Dendritic cell treated with granulocyte-macrophage colony-stimulating factor and Interleukin-4, amounts not matched to agents 40 ng/mL and 50 ng/mL, for 4 days (primary cell): ENCODE measurements around the gene ASTN2.

Source experiments
- H3K27ac Mint-ChIP-seq: one replicate; pipeline ENCODE4 v1.8.0; 2022; ENCODE audit warnings: mild to moderate bottlenecking, mixed read lengths
- H3K27me3 Mint-ChIP-seq: one replicate; pipeline ENCODE4 v1.8.0; 2022; ENCODE audit warnings: mild to moderate bottlenecking, mixed read lengths
- H3K36me3 Mint-ChIP-seq: one replicate; pipeline ENCODE4 v1.8.0; 2022; ENCODE audit warnings: low read depth, mixed read lengths
- H3K4me1 Mint-ChIP-seq: one replicate; pipeline ENCODE4 v1.8.0; 2022; ENCODE audit warnings: low read depth, mixed read lengths
- H3K4me3 Mint-ChIP-seq: one replicate; pipeline ENCODE4 v1.8.0; 2022; ENCODE audit warnings: mild to moderate bottlenecking, moderate library complexity, mixed read lengths
- H3K9me3 Mint-ChIP-seq: one replicate; pipeline ENCODE4 v1.8.0; 2022; ENCODE audit warnings: mixed read lengths
- intact Hi-C: fragments of 100-400 bp; cut with micrococcal nuclease; formaldehyde crosslinking; loops from one replicate; pipeline ENCODE4 v1.15.0; 2022

ASTN2 gene

GRCh38 chr9:117411547-117411946, 3.3 kb downstream of the ASTN2 start:
- H3K4me3 Mint-ChIP-seq, result no peak overlapping the region
- peaks cover 44% of the 10 kb centered on the region for H3K27me3 Mint-ChIP-seq
- no peak overlapping the region for H3K27ac Mint-ChIP-seq
- H3K9me3 Mint-ChIP-seq, result no peaks in the 10 kb centered on the region
- H3K4me1 Mint-ChIP-seq, result no peaks in the 10 kb centered on the region
- intact Hi-C loops, result loop anchor here (5.0 kb wide), 1 partner anchor 674 kb away; no protein-coding TSS in a partner anchor
- H3K36me3 Mint-ChIP-seq, result no peaks in the 10 kb centered on the region

GRCh38 chr9:117409321-117409720, 5.5 kb downstream of the ASTN2 start:
- H3K36me3 Mint-ChIP-seq, result no peaks in the 10 kb centered on the region
- no peaks in the 10 kb centered on the region for H3K9me3 Mint-ChIP-seq
- intact Hi-C loops, result no loop called here
- H3K4me1 Mint-ChIP-seq, result no peaks in the 10 kb centered on the region
- H3K27ac Mint-ChIP-seq, result no peak overlapping the region
- no peak overlapping the region for H3K4me3 Mint-ChIP-seq
- peaks cover 43% of the 10 kb centered on the region for H3K27me3 Mint-ChIP-seq

- H3K27ac Mint-ChIP-seq, result no peak overlapping the region
- peaks cover 25% of the 10 kb centered on the region for H3K27me3 Mint-ChIP-seq
- no peak overlapping the region for H3K4me3 Mint-ChIP-seq
- no peaks in the 10 kb centered on the region for H3K4me1 Mint-ChIP-seq
- H3K36me3 Mint-ChIP-seq, result no peaks in the 10 kb centered on the region
- H3K9me3 Mint-ChIP-seq, result no peaks in the 10 kb centered on the region
- intact Hi-C loops, result no loop called here
These were observed 7.3 kb downstream of the ASTN2 start for GRCh38 chr9:117407436-117408022.

- H3K27me3 Mint-ChIP-seq, result peaks cover 13% of the 10 kb centered on the region
These were observed 8.7 kb downstream of the ASTN2 start for GRCh38 chr9:117405950-117406705.

GRCh38 chr9:117403848-117404247, 11.0 kb downstream of the ASTN2 start:
- intact Hi-C loops, result no loop called here
- H3K9me3 Mint-ChIP-seq, result no peaks in the 10 kb centered on the region
- H3K4me1 Mint-ChIP-seq, result no peaks in the 10 kb centered on the region
- no peak overlapping the region for H3K4me3 Mint-ChIP-seq
- no peak overlapping the region for H3K27ac Mint-ChIP-seq
- H3K27me3 Mint-ChIP-seq, result peaks cover 5% of the 10 kb centered on the region
- H3K36me3 Mint-ChIP-seq, result no peaks in the 10 kb centered on the region

More at GRCh38 chr9:117405950-117406705, 8.7 kb downstream of the ASTN2 start:
- Mint-ChIP-seq H3K27ac (no peak overlapping the region), H3K4me1 (no peaks in the 10 kb centered on the region), H3K4me3 (no peak overlapping the region), H3K9me3 (no peaks in the 10 kb centered on the region), H3K36me3 (no peaks in the 10 kb centered on the region)
- intact Hi-C loops, result no loop called here

GRCh38 chr9:117403403-117403811, 11.4 kb downstream of the ASTN2 start:
- no peak overlapping the region for H3K27ac Mint-ChIP-seq
- H3K36me3 Mint-ChIP-seq, result no peaks in the 10 kb centered on the region
- no peaks in the 10 kb centered on the region for H3K4me1 Mint-ChIP-seq
- no peaks in the 10 kb centered on the region for H3K9me3 Mint-ChIP-seq
- intact Hi-C loops, result no loop called here
- H3K27me3 Mint-ChIP-seq, result peaks cover 5% of the 10 kb centered on the region
- no peak overlapping the region for H3K4me3 Mint-ChIP-seq

- intact Hi-C loops, result no loop called here
- no peak overlapping the region for H3K4me3 Mint-ChIP-seq
- no peaks in the 10 kb centered on the region for H3K4me1 Mint-ChIP-seq
- no peaks in the 10 kb centered on the region for H3K9me3 Mint-ChIP-seq
- peaks cover 2% of the 10 kb centered on the region for H3K27me3 Mint-ChIP-seq
- no peaks in the 10 kb centered on the region for H3K36me3 Mint-ChIP-seq
- no peak overlapping the region for H3K27ac Mint-ChIP-seq
These were observed 14.7 kb downstream of the ASTN2 start for GRCh38 chr9:117400171-117400570.

GRCh38 chr9:117395151-117395650, 19.7 kb downstream of the ASTN2 start:
- intact Hi-C loops, result no loop called here
- Mint-ChIP-seq H3K4me1 (no peaks in the 10 kb centered on the region), H3K27ac (no peak overlapping the region), H3K27me3 (peaks cover 4% of the 10 kb centered on the region), H3K4me3 (no peak overlapping the region), H3K9me3 (no peaks in the 10 kb centered on the region), H3K36me3 (no peaks in the 10 kb centered on the region)

GRCh38 chr9:117394655-117395054, 20.2 kb downstream of the ASTN2 start:
- H3K27ac Mint-ChIP-seq, result no peak overlapping the region
- H3K36me3 Mint-ChIP-seq, result no peaks in the 10 kb centered on the region
- H3K4me3 Mint-ChIP-seq, result no peak overlapping the region
- no peaks in the 10 kb centered on the region for H3K4me1 Mint-ChIP-seq
- H3K9me3 Mint-ChIP-seq, result no peaks in the 10 kb centered on the region
- peaks cover 2% of the 10 kb centered on the region for H3K27me3 Mint-ChIP-seq
- intact Hi-C loops, result no loop called here

GRCh38 chr9:117392992-117393391, 21.9 kb downstream of the ASTN2 start:
- intact Hi-C loops, result no loop called here
- Mint-ChIP-seq H3K27me3 (peaks cover 2% of the 10 kb centered on the region), H3K27ac (no peak overlapping the region), H3K9me3 (no peaks in the 10 kb centered on the region), H3K4me1 (no peaks in the 10 kb centered on the region), H3K4me3 (no peak overlapping the region), H3K36me3 (no peaks in the 10 kb centered on the region)

- intact Hi-C loops, result no loop called here
- H3K27ac Mint-ChIP-seq, result no peak overlapping the region
- H3K9me3 Mint-ChIP-seq, result no peaks in the 10 kb centered on the region
- H3K4me1 Mint-ChIP-seq, result no peaks in the 10 kb centered on the region
- no peaks in the 10 kb centered on the region for H3K27me3 Mint-ChIP-seq
- no peaks in the 10 kb centered on the region for H3K36me3 Mint-ChIP-seq
- no peak overlapping the region for H3K4me3 Mint-ChIP-seq
These were observed 27.4 kb downstream of the ASTN2 start for GRCh38 chr9:117387422-117387821.

GRCh38 chr9:117379341-117379740, 35.5 kb downstream of the ASTN2 start:
- no peak overlapping the region for H3K27ac Mint-ChIP-seq
- intact Hi-C loops, result no loop called here
- H3K9me3 Mint-ChIP-seq, result no peaks in the 10 kb centered on the region
- H3K27me3 Mint-ChIP-seq, result no peaks in the 10 kb centered on the region
- H3K4me1 Mint-ChIP-seq, result no peaks in the 10 kb centered on the region
- no peak overlapping the region for H3K4me3 Mint-ChIP-seq
- no peaks in the 10 kb centered on the region for H3K36me3 Mint-ChIP-seq

- Mint-ChIP-seq H3K27ac (no peak overlapping the region), H3K9me3 (no peaks in the 10 kb centered on the region), H3K27me3 (no peaks in the 10 kb centered on the region), H3K4me1 (no peaks in the 10 kb centered on the region), H3K4me3 (no peak overlapping the region), H3K36me3 (no peaks in the 10 kb centered on the region)
- intact Hi-C loops, result no loop called here
These were observed 37.8 kb downstream of the ASTN2 start for GRCh38 chr9:117377046-117377445.

- H3K4me3 Mint-ChIP-seq, result no peak overlapping the region
- no peaks in the 10 kb centered on the region for H3K36me3 Mint-ChIP-seq
- no peaks in the 10 kb centered on the region for H3K27me3 Mint-ChIP-seq
- no peaks in the 10 kb centered on the region for H3K4me1 Mint-ChIP-seq
- H3K27ac Mint-ChIP-seq, result no peak overlapping the region
- H3K9me3 Mint-ChIP-seq, result no peaks in the 10 kb centered on the region
- intact Hi-C loops, result no loop called here
These were observed 38.9 kb downstream of the ASTN2 start for GRCh38 chr9:117375956-117376355.
